Ishikawa (cell line): ENCODE results near the gene TOR1AIP2.

ENCODE experiments used
- CEBPB ChIP-seq: IDR thresholded peaks from 2 replicates; pipeline ENCODE4 v1.6.1; 2012
- CREB1 ChIP-seq: IDR thresholded peaks from 2 replicates; pipeline ENCODE4 v1.6.1; 2012; ENCODE audit warnings: low read depth
- EGR1 ChIP-seq: IDR thresholded peaks from 2 replicates; pipeline ENCODE4 v1.6.1; 2012
- EP300 ChIP-seq: IDR thresholded peaks from 2 replicates; pipeline ENCODE4 v1.6.1; 2012; ENCODE audit warnings: borderline replicate concordance
- FOXM1 ChIP-seq: IDR thresholded peaks from 2 replicates; pipeline ENCODE4 v1.6.1; 2012; ENCODE audit warnings: low read depth, borderline replicate concordance
- NFIC ChIP-seq: IDR thresholded peaks from 2 replicates; pipeline ENCODE4 v1.6.1; 2012
- RAD21 ChIP-seq: IDR thresholded peaks from 2 replicates; pipeline ENCODE4 v1.6.1; 2012; ENCODE audit warnings: low read depth
- TAF1 ChIP-seq: IDR thresholded peaks from 2 replicates; pipeline ENCODE4 v1.6.1; 2012; ENCODE audit warnings: low read depth, mild to moderate bottlenecking
- TCF12 ChIP-seq: IDR thresholded peaks from 2 replicates; pipeline ENCODE4 v1.6.1; 2012; ENCODE audit warnings: low read depth
- TEAD4 ChIP-seq: IDR thresholded peaks from 2 replicates; pipeline ENCODE4 v1.6.1; 2012
- YY1 ChIP-seq: IDR thresholded peaks from 2 replicates; pipeline ENCODE4 v1.6.1; 2012; ENCODE audit warnings: low read depth
- ZBTB7A ChIP-seq: IDR thresholded peaks from 2 replicates; pipeline ENCODE4 v1.6.1; 2012; ENCODE audit warnings: low read depth
- TF ChIP-seq, protein P1 (sequence below): IDR thresholded peaks from 2 replicates; pipeline ENCODE4 v1.6.1; 2012; ENCODE audit warnings: low read depth, mild to moderate bottlenecking
- TF ChIP-seq, protein P2 (sequence below): IDR thresholded peaks from 2 replicates; pipeline ENCODE4 v1.6.1; 2012
- TF ChIP-seq, protein P3 (sequence below): IDR thresholded peaks from 2 replicates; pipeline ENCODE4 v1.6.1; 2012

The TOR1AIP2 gene

DNA sequence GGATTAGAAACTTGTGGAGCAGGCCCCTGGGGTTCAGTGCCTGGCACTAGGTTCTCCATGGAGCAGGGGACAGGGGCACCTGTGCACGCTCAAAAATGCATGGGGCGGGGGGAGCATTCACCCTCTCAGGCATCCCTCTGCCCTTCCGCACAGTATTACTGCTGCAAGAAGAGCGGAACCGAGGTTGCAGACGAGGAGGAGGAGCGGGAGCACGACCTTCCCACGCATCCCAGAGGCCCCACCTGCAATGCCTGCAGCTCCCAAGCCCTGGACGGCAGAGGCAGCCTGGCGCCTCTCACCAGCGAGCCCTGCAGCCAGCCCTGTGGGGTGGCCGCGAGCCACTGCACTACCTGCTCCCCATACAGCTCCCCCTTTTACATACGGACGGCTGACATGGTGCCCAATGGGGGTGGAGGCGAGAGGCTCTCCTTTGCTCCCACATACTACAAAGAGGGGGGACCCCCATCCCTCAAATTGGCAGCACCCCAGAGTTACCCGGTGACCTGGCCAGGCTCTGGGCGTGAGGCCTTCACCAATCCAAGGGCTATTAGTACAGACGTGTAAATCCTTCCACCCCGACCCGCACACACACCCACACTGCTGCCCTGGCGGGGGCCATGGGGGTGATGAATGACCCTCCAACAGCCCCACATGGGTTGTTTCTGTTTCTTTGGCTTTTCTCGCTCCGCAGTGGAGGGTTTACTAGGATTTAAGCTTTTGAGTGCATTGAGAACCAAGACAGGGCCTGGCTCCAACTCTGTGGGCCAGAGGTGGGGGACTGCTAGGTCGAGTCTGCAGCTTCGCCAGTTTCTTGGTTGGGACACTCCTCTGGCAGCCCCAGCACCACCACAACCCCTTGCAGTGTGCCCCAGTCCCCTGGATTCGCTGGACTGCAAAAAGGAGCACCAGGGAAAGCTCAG, 63.7 kb downstream of the TOR1AIP2 start:
- no peak for TF ChIP-seq EP300
- TF ChIP-seq, protein P1, sequence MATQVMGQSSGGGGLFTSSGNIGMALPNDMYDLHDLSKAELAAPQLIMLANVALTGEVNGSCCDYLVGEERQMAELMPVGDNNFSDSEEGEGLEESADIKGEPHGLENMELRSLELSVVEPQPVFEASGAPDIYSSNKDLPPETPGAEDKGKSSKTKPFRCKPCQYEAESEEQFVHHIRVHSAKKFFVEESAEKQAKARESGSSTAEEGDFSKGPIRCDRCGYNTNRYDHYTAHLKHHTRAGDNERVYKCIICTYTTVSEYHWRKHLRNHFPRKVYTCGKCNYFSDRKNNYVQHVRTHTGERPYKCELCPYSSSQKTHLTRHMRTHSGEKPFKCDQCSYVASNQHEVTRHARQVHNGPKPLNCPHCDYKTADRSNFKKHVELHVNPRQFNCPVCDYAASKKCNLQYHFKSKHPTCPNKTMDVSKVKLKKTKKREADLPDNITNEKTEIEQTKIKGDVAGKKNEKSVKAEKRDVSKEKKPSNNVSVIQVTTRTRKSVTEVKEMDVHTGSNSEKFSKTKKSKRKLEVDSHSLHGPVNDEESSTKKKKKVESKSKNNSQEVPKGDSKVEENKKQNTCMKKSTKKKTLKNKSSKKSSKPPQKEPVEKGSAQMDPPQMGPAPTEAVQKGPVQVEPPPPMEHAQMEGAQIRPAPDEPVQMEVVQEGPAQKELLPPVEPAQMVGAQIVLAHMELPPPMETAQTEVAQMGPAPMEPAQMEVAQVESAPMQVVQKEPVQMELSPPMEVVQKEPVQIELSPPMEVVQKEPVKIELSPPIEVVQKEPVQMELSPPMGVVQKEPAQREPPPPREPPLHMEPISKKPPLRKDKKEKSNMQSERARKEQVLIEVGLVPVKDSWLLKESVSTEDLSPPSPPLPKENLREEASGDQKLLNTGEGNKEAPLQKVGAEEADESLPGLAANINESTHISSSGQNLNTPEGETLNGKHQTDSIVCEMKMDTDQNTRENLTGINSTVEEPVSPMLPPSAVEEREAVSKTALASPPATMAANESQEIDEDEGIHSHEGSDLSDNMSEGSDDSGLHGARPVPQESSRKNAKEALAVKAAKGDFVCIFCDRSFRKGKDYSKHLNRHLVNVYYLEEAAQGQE, result peak; percentile 30; the same call in 1 of the 2 replicates

DNA sequence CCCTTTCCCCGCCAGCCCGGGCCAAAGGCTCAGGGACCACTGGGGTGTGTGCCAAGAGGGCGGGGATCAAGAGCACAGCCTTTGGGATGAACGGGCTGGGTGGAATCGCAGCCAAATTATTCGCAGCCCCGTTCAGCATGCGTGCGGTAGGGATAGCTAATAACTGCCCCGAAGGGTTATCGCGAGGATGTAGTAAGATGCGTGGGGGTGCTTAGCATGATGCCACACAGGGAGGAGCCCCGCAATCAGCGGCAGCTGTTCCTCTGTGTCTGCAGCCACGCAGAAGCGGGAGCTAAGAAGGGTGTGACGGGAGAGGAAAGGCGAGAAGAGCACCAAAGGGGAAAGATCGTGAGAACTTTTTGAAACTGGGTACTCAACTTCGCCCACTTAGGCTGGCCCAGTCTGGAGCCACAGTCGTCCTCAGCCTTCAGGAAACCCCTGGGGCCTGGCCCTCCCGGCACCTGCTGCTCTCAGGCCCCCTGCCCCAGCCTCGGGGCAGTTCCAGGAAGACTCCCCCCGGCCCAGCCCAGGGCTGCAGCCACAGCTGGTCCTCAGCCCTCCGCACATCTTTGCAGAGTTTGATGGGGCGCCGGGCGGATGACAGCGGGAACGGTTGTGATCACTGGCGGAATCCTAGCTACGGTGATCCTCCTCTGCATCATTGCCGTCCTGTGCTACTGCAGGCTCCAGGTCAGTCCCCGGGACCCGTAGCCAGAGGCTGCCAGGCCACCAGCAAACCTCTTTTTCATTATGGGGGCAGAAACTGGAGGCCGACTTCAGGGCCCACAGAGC, 64.9 kb downstream of the TOR1AIP2 start:
- no peak for TF ChIP-seq ZBTB7A
- TF ChIP-seq YY1, result no peak
- TF ChIP-seq, protein P2, sequence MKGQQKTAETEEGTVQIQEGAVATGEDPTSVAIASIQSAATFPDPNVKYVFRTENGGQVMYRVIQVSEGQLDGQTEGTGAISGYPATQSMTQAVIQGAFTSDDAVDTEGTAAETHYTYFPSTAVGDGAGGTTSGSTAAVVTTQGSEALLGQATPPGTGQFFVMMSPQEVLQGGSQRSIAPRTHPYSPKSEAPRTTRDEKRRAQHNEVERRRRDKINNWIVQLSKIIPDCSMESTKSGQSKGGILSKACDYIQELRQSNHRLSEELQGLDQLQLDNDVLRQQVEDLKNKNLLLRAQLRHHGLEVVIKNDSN, result no peak

DNA sequence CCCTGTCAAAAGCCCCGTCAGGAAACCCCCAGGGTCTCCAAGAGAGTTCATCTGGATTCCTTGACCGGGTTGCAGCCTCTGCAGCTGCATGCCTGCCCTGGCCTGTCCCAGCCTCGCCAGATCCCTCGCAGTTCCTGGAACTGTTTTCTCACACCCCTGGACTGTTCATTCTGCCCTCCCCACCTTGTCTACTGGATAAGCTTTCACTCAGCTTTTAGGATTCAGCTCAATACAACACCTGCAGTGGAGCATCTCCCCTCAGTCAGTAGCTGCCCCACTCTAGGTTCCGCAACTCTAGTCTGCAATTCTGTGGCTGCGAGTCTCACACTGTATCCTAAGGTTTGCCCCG, 67.3 kb downstream of the TOR1AIP2 start:
- TF ChIP-seq RAD21 (no peak), EGR1 (no peak), CREB1 (no peak), CEBPB (no peak), YY1 (no peak), NFIC (no peak), FOXM1 (no peak), TEAD4 (no peak), ZBTB7A (no peak), TCF12 (no peak), EP300 (no peak), TAF1 (no peak)
- TF ChIP-seq, protein P3, sequence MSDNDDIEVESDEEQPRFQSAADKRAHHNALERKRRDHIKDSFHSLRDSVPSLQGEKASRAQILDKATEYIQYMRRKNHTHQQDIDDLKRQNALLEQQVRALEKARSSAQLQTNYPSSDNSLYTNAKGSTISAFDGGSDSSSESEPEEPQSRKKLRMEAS, result no peak
- TF ChIP-seq, protein P2, result no peak
- TF ChIP-seq, protein P1, result no peak

DNA sequence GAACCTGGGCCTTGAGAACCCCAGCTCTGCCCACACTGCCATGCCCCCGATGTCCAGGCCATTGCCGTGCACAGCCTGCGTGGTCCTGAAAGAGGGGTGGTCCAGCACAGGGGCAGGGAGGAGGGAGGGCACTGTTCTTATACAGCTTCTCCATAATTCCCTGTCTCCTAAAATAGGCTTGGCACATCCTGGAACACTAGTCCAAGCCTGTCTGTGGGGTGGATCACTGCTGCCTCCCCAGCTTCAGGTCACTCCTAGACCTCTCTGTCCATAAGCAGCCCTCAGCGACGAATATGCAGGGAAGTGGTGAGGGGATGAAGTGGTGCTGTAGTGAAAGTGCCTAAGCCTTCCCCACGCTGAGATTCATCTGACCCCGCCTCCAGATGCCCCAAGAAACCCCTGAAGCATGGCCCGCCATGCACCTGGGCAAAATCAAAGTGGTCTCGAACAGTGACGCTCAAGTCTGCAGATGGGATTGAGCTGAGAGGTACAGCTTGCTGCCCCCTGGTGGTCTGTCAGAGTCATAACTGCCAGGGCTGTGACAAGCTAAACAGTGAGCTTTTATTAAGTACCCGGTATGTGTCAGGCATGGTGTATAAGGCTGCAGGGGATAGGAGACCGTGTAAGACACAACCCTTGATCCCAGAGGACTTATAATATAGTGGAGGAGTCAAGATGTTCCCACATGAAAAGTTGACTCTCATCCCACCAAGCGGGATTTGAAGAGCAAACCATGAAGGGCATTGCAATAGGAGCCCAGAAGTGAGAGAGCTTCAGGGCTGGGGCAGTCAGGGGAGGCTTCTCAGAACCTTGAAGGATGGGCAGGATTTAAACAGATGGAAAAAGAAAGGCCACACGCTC, 67.9 kb downstream of the TOR1AIP2 start:
- TF ChIP-seq EP300 (no peak), RAD21 (peak; percentile 66)

DNA sequence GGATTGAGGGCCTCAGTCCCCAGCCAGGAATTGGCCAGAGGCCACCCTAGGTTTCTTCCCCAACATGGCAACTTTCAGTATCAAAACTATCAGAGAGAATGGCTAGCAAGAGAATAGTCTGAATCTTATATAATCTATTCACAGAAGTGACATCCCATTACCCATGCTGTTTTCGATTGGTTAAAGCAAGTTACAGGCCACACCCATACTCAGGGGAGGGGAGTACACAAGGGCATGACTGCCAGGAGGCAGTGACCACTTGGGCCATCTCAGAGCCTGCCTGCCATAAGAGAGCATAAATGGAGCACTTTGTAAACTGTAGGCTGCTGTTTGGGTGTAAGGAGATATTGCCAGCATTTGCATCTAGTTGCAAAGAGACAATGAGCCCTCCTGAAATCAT, 69.1 kb downstream of the TOR1AIP2 start:
- no peak for TF ChIP-seq TAF1
- no peak for TF ChIP-seq EGR1
- no peak for TF ChIP-seq EP300
- TF ChIP-seq YY1, result no peak
- TF ChIP-seq FOXM1, result no peak
- TF ChIP-seq, protein P1, result no peak
- TF ChIP-seq, protein P2, result no peak
- no peak for TF ChIP-seq RAD21
- no peak for TF ChIP-seq TEAD4
- TF ChIP-seq ZBTB7A, result no peak
- no peak for TF ChIP-seq CREB1
- TF ChIP-seq, protein P3, result no peak
- no peak for TF ChIP-seq TCF12
- TF ChIP-seq CEBPB, result no peak
